RKO (cell line): Measurements from ENCODE around the gene CNTNAP2.
A peak's percentile ranks its signal among the peaks of the same experiment; 100 is the strongest.

Experiments used
- DNase-seq: peaks from one replicate; pipeline ENCODE4 v3.0.0-alpha.2; 2016; ENCODE audit warnings: low spot score

CNTNAP2 gene

DNA sequence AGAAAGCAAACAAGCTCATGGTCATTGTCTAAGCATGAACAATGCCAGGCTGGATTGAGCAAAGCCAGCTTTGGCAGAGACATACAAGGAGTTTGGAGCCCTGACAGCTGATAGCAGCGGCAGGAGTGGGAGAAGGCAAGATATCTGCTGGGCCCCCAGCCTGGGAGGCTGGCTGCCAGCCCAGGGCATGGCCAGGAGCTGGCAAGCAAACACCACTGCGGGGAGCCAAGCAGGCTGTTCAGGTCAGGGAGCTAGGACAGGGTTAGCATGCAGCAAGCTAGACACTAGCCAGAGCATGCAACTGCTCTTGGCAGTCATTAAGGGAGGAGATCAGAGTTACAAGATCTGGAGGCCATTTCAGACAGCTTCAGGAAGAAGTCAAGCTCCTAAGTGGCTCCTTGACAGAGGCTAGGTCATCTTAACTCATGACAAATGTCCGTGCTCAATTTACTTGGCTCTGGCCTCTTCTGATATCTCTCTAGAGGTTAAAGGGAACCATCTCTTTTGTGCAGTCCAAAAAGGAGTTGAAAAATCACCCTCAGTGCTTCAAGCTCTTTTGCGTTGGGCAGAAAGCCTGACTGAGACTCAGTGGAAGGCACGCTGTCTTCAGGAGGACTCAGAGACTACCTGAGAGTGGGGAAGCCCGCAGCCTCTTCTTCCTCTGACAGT lies 2037.1 kb downstream of the CNTNAP2 start:
- no peak for DNase-seq

- DNase-seq: no peak
Measured at GRCh38 chr7:148155000-148155399, 2038.4 kb downstream of the CNTNAP2 start.

GRCh38 chr7:148155826-148156225 lies 2039.2 kb downstream of the CNTNAP2 start:
- no peak for DNase-seq

DNA sequence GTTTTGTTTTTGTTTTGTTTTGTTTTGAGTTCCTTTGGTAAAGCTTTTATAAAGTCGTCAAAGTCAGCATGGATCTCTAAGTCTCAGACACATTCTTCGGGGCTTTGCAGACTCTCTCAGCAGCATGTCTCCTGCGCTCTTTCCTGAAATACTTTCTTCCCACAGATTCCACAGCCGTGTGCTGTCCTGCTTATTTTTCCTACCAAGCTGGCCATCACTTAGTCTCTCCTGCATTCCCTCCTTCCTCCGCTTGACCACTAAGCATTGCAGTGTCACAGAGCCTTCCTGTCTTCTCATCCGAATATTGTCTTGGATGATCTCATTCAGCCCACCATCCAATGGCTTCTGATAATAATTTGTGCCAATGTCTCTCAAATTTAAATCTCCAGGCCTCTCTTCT lies 2039.6 kb downstream of the CNTNAP2 start:
- DNase-seq: no peak

DNA sequence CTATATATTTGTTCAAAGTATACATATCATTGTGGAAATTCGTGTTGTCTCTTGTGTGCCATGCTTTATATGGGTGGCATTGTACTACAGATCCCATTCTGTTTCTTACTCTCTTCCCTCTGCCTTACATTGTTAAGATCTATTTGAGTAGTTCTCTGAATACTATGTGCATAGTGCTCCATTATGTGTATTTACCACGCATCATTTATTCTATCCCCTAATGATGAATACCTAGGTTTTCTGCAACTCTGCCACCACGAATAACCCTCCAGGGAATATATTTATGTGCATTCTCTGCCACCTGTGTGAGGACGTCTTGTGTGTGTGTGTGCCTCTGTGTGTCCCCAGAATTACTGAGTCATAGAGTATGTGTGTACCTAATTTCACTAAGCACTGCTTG lies 2042.7 kb downstream of the CNTNAP2 start:
- DNase-seq: no peak

GRCh38 chr7:148161776-148162175 lies 2045.2 kb downstream of the CNTNAP2 start:
- DNase-seq: no peak

DNA sequence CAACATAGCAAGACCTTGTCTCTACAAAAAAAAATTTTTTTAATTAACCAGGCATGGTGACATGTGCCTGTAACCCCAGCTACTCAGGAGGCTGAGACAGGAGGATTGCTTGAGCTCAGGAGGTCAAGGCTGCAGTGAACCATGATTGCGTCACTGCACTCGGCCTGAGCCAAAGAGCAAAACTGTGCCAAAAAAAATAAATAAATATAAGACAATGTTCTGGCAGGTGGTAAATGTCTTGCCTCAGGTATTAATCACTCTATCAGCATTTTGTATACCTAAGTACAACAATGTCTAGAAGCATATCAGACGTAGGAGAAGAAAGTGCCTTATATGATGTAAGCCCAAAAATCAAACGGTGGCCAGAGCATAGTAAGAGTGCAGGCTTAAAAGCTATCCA lies 2046.2 kb downstream of the CNTNAP2 start:
- DNase-seq: no peak

- DNase-seq: no peak
Measured at GRCh38 chr7:148163246-148163645, 2046.6 kb downstream of the CNTNAP2 start.

- no peak for DNase-seq
Measured at GRCh38 chr7:148172920-148173319, 2056.3 kb downstream of the CNTNAP2 start.

DNA sequence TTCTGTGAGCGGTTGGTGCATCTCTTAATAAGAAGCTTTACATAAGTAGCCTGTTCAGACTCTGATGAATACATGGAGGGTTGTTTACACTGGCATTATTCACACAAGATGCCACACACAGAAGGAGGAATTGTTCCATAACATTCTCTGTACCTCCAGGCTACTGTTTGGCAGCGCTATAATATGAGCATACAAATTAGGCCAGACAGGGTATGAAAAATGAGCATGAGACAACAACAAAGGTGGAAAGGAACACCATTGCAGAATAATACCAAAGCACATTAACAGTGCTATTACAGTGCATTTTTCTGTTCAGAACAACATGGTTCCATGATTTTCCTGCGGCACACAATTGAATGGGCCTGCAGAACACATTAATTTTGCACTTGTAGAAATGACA lies 2056.8 kb downstream of the CNTNAP2 start:
- no peak for DNase-seq

DNA sequence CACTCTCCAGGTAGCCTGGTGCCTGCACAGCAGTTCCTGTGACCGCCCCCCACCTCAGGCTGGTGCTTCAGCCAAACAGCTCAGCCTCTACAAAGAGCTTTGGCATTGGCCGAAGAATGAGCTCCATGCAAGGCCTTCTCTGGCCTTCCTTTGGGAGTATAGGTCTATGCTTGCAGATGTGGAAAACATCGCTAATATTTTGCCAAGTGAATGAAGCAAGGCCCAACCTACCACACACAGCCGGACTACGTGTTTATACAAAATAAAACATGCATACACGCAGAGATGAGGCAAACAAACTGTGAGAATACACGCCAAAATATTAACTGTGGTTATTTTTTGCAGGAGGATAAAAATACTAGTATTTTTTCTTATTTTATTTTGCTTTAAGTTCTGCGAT lies 2057.8 kb downstream of the CNTNAP2 start:
- no peak for DNase-seq

- DNase-seq: no peak
Measured at GRCh38 chr7:148175512-148175911, 2058.9 kb downstream of the CNTNAP2 start.

- no peak for DNase-seq
Measured at GRCh38 chr7:148177972-148178371, 2061.4 kb downstream of the CNTNAP2 start.

DNA sequence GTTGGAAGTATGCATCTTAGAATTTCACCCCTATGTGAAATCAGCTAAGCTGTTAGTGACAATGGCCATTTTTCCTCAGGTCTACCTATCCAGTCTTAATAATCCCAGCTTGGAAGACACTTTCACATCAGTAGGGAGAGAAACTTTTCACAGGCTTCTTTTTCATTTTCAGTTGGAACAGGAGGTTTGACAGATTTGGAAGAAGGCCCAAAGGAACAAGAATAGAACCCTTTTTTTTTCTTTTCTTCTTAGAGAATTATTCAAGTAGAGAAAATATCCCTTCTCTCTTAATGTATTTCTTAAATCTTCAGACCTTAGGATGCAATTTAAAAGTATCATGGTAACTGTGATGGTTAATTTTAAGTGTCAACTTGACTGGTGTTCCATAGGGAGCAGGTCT lies 2063.5 kb downstream of the CNTNAP2 start:
- no peak for DNase-seq

DNA sequence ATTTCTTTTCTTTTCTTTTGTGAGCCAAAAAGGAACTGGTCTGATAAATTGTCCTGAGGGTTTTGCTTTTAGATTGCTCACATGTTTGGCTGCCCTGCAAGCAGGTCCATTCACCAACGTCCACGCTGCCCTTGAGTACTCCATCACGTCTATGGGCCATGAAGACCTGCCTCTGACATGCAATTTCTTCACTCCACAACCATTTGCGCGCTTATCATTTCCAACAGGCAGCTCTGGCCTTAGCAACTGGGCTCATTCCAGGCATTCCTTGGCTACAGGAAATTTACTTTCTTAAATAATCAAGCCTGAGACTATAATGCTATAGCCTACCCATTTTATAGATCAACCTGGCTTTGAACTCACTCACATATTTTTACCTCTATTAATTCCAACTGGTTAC lies 2065.7 kb downstream of the CNTNAP2 start:
- DNase-seq: no peak

- DNase-seq: peak; percentile 11
Measured at GRCh38 chr7:148185041-148185440, 2068.4 kb downstream of the CNTNAP2 start.

DNA sequence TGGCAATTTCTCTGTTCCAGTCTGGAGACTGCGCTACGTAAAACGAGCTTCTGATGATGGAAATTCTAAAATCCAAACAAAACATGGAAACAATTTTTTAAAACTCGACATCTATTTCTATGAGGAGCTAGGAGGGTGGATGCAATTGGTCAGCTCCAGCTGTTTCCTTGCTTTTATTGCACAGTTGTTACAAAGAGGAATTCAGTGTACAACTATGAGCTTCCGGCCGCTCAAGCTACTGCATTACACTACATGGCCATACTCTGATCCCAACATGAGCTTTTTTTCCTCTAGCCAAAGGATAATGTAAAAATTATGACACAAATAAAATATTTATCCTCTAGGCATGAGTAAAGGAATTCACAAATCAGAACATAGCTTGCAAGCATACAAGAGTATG lies 2070.9 kb downstream of the CNTNAP2 start:
- DNase-seq: no peak

DNA sequence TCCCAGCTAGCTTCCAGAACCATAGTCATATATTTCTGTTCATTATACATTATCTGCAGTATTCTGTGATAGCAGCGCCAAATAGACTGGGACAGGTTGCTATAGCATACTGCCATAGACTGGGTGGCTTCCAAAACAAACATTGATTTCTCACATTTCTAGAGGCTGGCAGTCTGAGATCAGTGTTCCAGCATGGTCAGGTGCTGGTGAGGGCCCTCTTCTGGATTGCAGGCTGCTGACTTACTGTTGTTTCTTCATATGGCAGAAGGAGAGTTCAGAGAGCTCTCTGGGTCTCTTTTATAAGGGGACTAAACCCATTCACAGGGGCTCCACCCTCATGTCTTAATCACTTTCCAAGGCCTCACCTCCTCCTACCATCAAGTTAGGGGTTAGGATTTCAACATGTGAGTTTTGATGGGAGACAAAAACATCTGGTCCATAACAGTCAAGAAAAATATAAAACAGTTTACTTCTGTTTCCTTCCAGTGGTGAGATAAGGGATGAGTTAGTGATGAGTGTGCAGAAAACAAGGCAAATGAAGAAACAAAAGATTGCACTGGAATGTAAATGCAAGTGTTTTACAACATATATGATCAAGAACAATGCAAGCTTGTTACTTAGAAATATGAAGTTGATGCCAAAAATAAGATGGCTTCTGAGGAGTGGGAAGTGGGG lies 2074.9 kb downstream of the CNTNAP2 start:
- no peak for DNase-seq

GRCh38 chr7:148192491-148192890 lies 2075.9 kb downstream of the CNTNAP2 start:
- DNase-seq: no peak

DNA sequence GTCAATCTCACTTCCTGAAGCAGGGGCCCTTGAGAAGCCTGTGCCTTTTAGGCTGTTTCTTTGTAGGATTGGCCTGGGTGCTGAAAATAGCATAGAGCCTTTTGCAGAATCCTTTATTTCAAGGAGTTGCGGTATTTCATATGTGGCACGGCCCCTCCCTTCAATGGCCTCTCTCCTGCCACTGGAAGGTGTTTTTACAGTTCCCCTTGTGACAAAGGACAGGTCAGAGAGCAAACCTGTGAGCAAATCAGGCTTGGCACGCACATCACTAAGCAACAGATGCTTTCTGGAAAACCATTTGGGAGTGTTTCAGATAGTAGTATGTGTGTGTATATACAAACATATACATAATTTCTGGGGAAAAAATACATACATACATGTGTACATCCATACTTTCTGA lies 2085.4 kb downstream of the CNTNAP2 start:
- no peak for DNase-seq

GRCh38 chr7:148204639-148205304 lies 2088.2 kb downstream of the CNTNAP2 start:
- DNase-seq: no peak

- no peak for DNase-seq
Measured at GRCh38 chr7:148209643-148210190, 2093.1 kb downstream of the CNTNAP2 start.

GRCh38 chr7:148210804-148211325 lies 2094.3 kb downstream of the CNTNAP2 start:
- no peak for DNase-seq
